ENCODE measurements around the gene ENO3.
A peak's percentile ranks its signal among the peaks of the same experiment; 100 is the strongest.

The ENO3 gene

GRCh38 chr17:4950075-4950745 lies 709 bp upstream of the ENO3 start:
- DNase-seq (ENCODE audit: low read depth in 2 of 2), result no peak

- DNase-seq (ENCODE audit: low read depth in 2 of 2), result no peak
These were observed 567 bp downstream of the ENO3 start for GRCh38 chr17:4951486-4951885.

- no peak for DNase-seq (ENCODE audit: low read depth in 2 of 2)
These were observed 2.6 kb downstream of the ENO3 start for GRCh38 chr17:4953451-4953961.

GRCh38 chr17:4955091-4955490 lies 4.2 kb downstream of the ENO3 start:
- no peak for DNase-seq (ENCODE audit: low read depth in 2 of 2)

- DNase-seq (ENCODE audit: low read depth in 2 of 2), result no peak
These were observed 5.7 kb downstream of the ENO3 start for GRCh38 chr17:4956493-4957061.

- no peak for DNase-seq (ENCODE audit: low read depth in 2 of 2)
These were observed 7.2 kb downstream of the ENO3 start for GRCh38 chr17:4958102-4958501.

- DNase-seq (ENCODE audit: low read depth in 2 of 2), result no peak
These were observed 8.5 kb downstream of the ENO3 start for GRCh38 chr17:4959261-4959965.

- DNase-seq (ENCODE audit: low read depth in 2 of 2), result no peak
These were observed 9.5 kb downstream of the ENO3 start for GRCh38 chr17:4960279-4960922.

- DNase-seq (ENCODE audit: low read depth in 2 of 2), result no peak
These were observed 14.5 kb downstream of the ENO3 start for GRCh38 chr17:4965311-4965986.

- peak; percentile 99 for DNase-seq (ENCODE audit: low read depth in 2 of 2)
These were observed 16.1 kb downstream of the ENO3 start for GRCh38 chr17:4966844-4967538.

GRCh38 chr17:4967539-4968485 lies 16.9 kb downstream of the ENO3 start, which contains the start of gene SPAG7:
SPAG7 (minus strand) TSS chr17:4967817; CDS start chr17:4967804, 13 bp downstream.
- peak; percentile 94 to 95 for DNase-seq (ENCODE audit: low read depth in 2 of 2)

GRCh38 chr17:4968486-4969046 lies 17.6 kb downstream of the ENO3 start:
- no peak for DNase-seq (ENCODE audit: low read depth in 2 of 2)

GRCh38 chr17:4969047-4969550 lies 18.2 kb downstream of the ENO3 start:
- DNase-seq (ENCODE audit: low read depth in 2 of 2), result peak; percentile 89

- no peak for DNase-seq (ENCODE audit: low read depth in 2 of 2)
These were observed 18.7 kb downstream of the ENO3 start for GRCh38 chr17:4969551-4970173.

- DNase-seq (ENCODE audit: low read depth in 2 of 2), result no peak
These were observed 19.4 kb downstream of the ENO3 start for GRCh38 chr17:4970273-4970672.

- DNase-seq (ENCODE audit: low read depth in 2 of 2), result no peak
These were observed 20.9 kb downstream of the ENO3 start for GRCh38 chr17:4971826-4972225.

GRCh38 chr17:4972322-4972721 lies 21.4 kb downstream of the ENO3 start:
- DNase-seq (ENCODE audit: low read depth in 2 of 2), result no peak

- no peak for DNase-seq (ENCODE audit: low read depth in 2 of 2)
These were observed 21.8 kb downstream of the ENO3 start for GRCh38 chr17:4972752-4973151.
